Limb (tissue), 2 donors: ENCODE measurements around the gene ZFPM1.
"Not testable (repeated sequence)": the region's sequence is repeated elsewhere in the genome, so short reads cannot be mapped to it uniquely, and the experiment has no call there.

Experiments
- DNase-seq, 2 donors: peaks; one replicate each; pipeline ENCODE4 v3.0.0-alpha.2; 2016; ENCODE audit errors: extremely low spot score in 2 of 2

ZFPM1 gene

GRCh38 chr16:88478889-88479792 is 26.1 kb downstream of the ZFPM1 start:
- no peak for DNase-seq

- no peak for DNase-seq
Observed at GRCh38 chr16:88479793-88480760, 27.0 kb downstream of the ZFPM1 start.

GRCh38 chr16:88480829-88481228 is 27.7 kb downstream of the ZFPM1 start:
- no peak for DNase-seq

GRCh38 chr16:88481851-88482250 is 28.8 kb downstream of the ZFPM1 start:
- no peak for DNase-seq

- no peak for DNase-seq
Observed at GRCh38 chr16:88482630-88483391, 29.7 kb downstream of the ZFPM1 start.

GRCh38 chr16:88483392-88483641 is 30.2 kb downstream of the ZFPM1 start:
- DNase-seq = no peak

- DNase-seq = no peak
Observed at GRCh38 chr16:88484505-88485365, 31.7 kb downstream of the ZFPM1 start.

GRCh38 chr16:88485366-88485741 is 32.3 kb downstream of the ZFPM1 start:
- not testable (repeated sequence) for DNase-seq

GRCh38 chr16:88486398-88487123 is 33.5 kb downstream of the ZFPM1 start:
- DNase-seq = no peak

GRCh38 chr16:88487124-88487432 is 34.0 kb downstream of the ZFPM1 start:
- no peak for DNase-seq

- no peak for DNase-seq
Observed at GRCh38 chr16:88487920-88488851, 35.1 kb downstream of the ZFPM1 start.

GRCh38 chr16:88489163-88489741 is 36.2 kb downstream of the ZFPM1 start:
- DNase-seq = no peak

GRCh38 chr16:88491001-88491559 is 38.0 kb downstream of the ZFPM1 start:
- no peak for DNase-seq

GRCh38 chr16:88491560-88492310 is 38.7 kb downstream of the ZFPM1 start:
- DNase-seq = no peak

- DNase-seq = no peak
Observed at GRCh38 chr16:88493879-88494278, 40.8 kb downstream of the ZFPM1 start.

- DNase-seq = no peak
Observed at GRCh38 chr16:88494335-88495154, 41.5 kb downstream of the ZFPM1 start.

- DNase-seq = no peak
Observed at GRCh38 chr16:88495268-88495772, 42.2 kb downstream of the ZFPM1 start.
